H1 (cell line): Measurements from ENCODE around the gene ACTL8. TPM values are rescaled to one million over a fixed set of nuclear protein-coding genes. Genes with fewer than 3 reads are reported as not detected.

ENCODE experiments used
- ASH2L ChIP-seq: fragments of 200-600, 300-600 bp; sonication (generic); IDR thresholded peaks from one replicate; pipeline ENCODE4 v1.7.1; 2017; ENCODE audit warnings: low read length
- EP300 ChIP-seq, 2 experiments: IDR thresholded peaks; 1 replicate in 1 of 2; 2 replicates in 1 of 2; pipeline ENCODE4 v1.6.1; 2011 to 2012; ENCODE audit warnings: low read depth in 2 of 2, low read length in 2 of 2, mild to moderate bottlenecking in 2 of 2, borderline replicate concordance in 1 of 2, inconsistent platforms in 1 of 2, moderate library complexity in 1 of 2
- RNF2 ChIP-seq: fragments of 200-900, 300-1000 bp; sonication (generic); IDR thresholded peaks from 2 replicates; pipeline ENCODE4 v1.7.1; 2016; ENCODE audit warnings: borderline replicate concordance, low read depth, mild to moderate bottlenecking, antibody characterized with exemption, low read length; ENCODE audit not compliant: poor library complexity, severe bottlenecking; ENCODE audit errors: missing control alignments
- RXRA ChIP-seq: IDR thresholded peaks from 2 replicates; pipeline ENCODE4 v1.6.1; 2011; ENCODE audit warnings: low read depth, mild to moderate bottlenecking, low read length, moderate library complexity; ENCODE audit not compliant: insufficient read depth
- SAP30 ChIP-seq: fragments of 300-600 bp; sonication (generic); IDR thresholded peaks from 2 replicates; pipeline ENCODE4 v1.7.1; 2012; ENCODE audit warnings: low read length, moderate library complexity, mild to moderate bottlenecking, inconsistent platforms; ENCODE audit not compliant: insufficient read depth, insufficient replicate concordance
- SIX5 ChIP-seq: IDR thresholded peaks from 2 replicates; pipeline ENCODE4 v1.6.1; 2011; ENCODE audit warnings: mild to moderate bottlenecking, low read depth, low read length
- TBP ChIP-seq: IDR thresholded peaks from 2 replicates; pipeline ENCODE4 v1.6.1; 2011; ENCODE audit warnings: low read depth, low read length, improper control_type of control experiment
- polyA plus RNA-seq, 7 experiments: library from polyadenylated mRNA; depleted of rRNA in 3 of 7; stranded (reverse) in 5 of 7; unstranded in 2 of 7; fragments of >200 nt in 5 of 7; fragments of 200-250 nt in 2 of 7; gene quantifications; 1 replicate in 5 of 7; 2 replicates in 1 of 7; 4 replicates in 1 of 7; pipeline versions ENCODE4 v1.2.1 to v1.2.3, GENCODE V29; 2011 to 2013; ENCODE audit warnings: missing spikeins in 2 of 7, mixed read lengths in 2 of 7
- total RNA-seq: library from RNA; stranded (reverse); fragmentation: NEBNext Ultra II Directional; extraction: Animal tissue kit (Norgen Biotek cat#: 25700); gene quantifications from 2 replicates; pipeline ENCODE4 v1.2.1, GENCODE V29; 2021

Gene ACTL8
- total and polyA plus RNA-seq, 2 of the 8 experiments (the other 6 are each of a cell fraction or from before 2014, with no cell fraction given), result 0.33 to 0.47 TPM

- TF ChIP-seq RNF2 (no peak), EP300 (IDR thresholded peaks at IDR 0.05; ENCODE audit: borderline replicate concordance in 1 of 2, low read depth in 2 of 2, low read length in 2 of 2) (no peak), ASH2L (no peak), SAP30 (no peak), RXRA (no peak), SIX5 (no peak), TBP (no peak)
Observed at GRCh38 chr1:17776426-17776825, 21.3 kb downstream of the ACTL8 start (continued).
